ENCODE results near the gene TTC28.
"Not testable (repeated sequence)": the region's sequence is repeated elsewhere in the genome, so short reads cannot be mapped to it uniquely, and the experiment has no call there.

TTC28 gene

GRCh38 chr22:28637225-28637624 lies 42.4 kb downstream of the TTC28 start:
- TF ChIP-seq, protein P1, sequence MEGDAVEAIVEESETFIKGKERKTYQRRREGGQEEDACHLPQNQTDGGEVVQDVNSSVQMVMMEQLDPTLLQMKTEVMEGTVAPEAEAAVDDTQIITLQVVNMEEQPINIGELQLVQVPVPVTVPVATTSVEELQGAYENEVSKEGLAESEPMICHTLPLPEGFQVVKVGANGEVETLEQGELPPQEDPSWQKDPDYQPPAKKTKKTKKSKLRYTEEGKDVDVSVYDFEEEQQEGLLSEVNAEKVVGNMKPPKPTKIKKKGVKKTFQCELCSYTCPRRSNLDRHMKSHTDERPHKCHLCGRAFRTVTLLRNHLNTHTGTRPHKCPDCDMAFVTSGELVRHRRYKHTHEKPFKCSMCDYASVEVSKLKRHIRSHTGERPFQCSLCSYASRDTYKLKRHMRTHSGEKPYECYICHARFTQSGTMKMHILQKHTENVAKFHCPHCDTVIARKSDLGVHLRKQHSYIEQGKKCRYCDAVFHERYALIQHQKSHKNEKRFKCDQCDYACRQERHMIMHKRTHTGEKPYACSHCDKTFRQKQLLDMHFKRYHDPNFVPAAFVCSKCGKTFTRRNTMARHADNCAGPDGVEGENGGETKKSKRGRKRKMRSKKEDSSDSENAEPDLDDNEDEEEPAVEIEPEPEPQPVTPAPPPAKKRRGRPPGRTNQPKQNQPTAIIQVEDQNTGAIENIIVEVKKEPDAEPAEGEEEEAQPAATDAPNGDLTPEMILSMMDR (IDR thresholded peaks at IDR 0.05; ENCODE audit: borderline replicate concordance, insufficient read depth, low read depth, low read length) = no peak
- no peak overlapping the region for H3K4me3 ChIP-seq (ENCODE audit: low read depth, low read length)

- TF ChIP-seq, protein P1 (IDR thresholded peaks at IDR 0.05; ENCODE audit: borderline replicate concordance, insufficient read depth, low read depth, low read length) = no peak
- no peak overlapping the region for H3K4me3 ChIP-seq (ENCODE audit: low read depth, low read length)
These were observed 49.5 kb downstream of the TTC28 start for GRCh38 chr22:28630177-28630574.

GRCh38 chr22:28629420-28630176 lies 50.0 kb downstream of the TTC28 start:
- TF ChIP-seq, protein P1 (IDR thresholded peaks at IDR 0.05; ENCODE audit: borderline replicate concordance, insufficient read depth, low read depth, low read length) = no peak
- no peak overlapping the region for H3K4me3 ChIP-seq (ENCODE audit: low read depth, low read length)

GRCh38 chr22:28628766-28629165 lies 50.9 kb downstream of the TTC28 start:
- no peak overlapping the region for H3K4me3 ChIP-seq (ENCODE audit: low read depth, low read length)
- TF ChIP-seq, protein P1 (IDR thresholded peaks at IDR 0.05; ENCODE audit: borderline replicate concordance, insufficient read depth, low read depth, low read length) = no peak

DNA sequence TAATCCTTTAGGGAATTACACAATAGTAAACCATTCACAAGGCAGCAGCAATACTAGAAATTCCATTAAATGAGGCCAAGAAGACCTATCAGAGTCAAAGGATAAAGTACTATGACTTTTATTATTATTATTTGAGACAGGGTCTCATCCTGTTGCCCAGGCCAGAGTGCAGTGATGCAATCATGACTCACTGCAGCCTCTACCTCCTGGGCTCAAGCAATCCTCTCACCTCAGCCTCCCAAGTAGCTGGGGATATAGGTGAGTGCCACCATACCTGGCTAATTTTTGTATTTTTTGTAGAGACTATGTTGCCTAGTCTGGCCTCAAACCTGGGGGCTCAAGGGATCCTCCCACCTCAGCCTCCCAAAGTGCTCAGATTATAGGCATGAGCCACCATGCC lies 51.8 kb downstream of the TTC28 start:
- H3K4me3 ChIP-seq (ENCODE audit: low read depth, low read length) = no peak overlapping the region
- TF ChIP-seq, protein P1 (IDR thresholded peaks at IDR 0.05; ENCODE audit: borderline replicate concordance, insufficient read depth, low read depth, low read length) = no peak

DNA sequence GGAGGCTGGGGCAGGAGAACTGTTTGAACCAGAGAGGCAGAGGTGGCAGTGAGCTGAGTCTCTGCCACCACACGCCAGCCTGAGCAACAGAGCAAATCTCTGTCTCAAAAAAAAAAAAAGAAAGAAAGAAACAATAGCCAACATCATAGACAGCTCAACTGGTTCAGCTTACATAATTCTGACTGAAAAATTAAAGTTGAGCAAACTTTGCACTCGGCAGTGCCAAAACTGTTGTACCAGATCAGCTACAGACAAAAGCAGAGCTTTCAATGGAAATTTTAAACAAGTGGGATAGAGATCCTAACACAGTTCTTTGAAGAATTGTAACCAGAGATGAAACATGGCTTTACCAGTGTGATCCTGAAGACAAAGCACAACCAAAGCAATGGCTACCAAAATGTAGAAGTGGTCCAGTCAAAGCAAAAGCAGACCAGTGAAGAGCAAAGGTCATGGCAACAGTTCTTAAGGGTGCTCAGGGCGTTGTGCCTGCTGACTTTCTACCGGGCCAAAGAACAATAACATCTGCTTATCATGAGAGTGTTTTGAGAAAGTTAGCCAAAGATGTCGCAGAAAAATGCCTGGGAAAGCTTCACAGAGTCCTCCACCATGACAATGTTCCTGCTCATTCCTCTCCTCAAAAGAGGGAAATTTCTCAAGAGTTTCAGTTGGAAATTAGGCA lies 59.3 kb downstream of the TTC28 start:
- H3K4me3 ChIP-seq (ENCODE audit: low read depth, low read length) = no peak overlapping the region
- TF ChIP-seq, protein P1 (IDR thresholded peaks at IDR 0.05; ENCODE audit: borderline replicate concordance, insufficient read depth, low read depth, low read length) = no peak

GRCh38 chr22:28619236-28619635 lies 60.4 kb downstream of the TTC28 start:
- H3K4me3 ChIP-seq (ENCODE audit: low read depth, low read length) = no peak overlapping the region
- TF ChIP-seq, protein P1 (IDR thresholded peaks at IDR 0.05; ENCODE audit: borderline replicate concordance, insufficient read depth, low read depth, low read length) = no peak

GRCh38 chr22:28615423-28615822 lies 64.2 kb downstream of the TTC28 start:
- H3K4me3 ChIP-seq (ENCODE audit: low read depth, low read length) = not testable (repeated sequence)

Measured in GM12875 (cell line).